Activated CD4-positive, alpha-beta T cell treated with anti-CD3 and anti-CD28 coated beads, Interleukin-2, Interleukin-4, amounts not matched to agents 100 ng/mL and 50 ng/mL, durations not matched to agents 16 hours and 8 hours (primary cell): ENCODE results near the gene DLGAP1.

Experiments
- DNase-seq: peaks from one replicate; pipeline ENCODE4 v3.0.0-alpha.2; 2020; ENCODE audit warnings: low spot score

DLGAP1 gene

GRCh38 chr18:3690764-3691066, 764.4 kb downstream of the DLGAP1 start:
- no peak for DNase-seq

GRCh38 chr18:3689986-3690763, 764.9 kb downstream of the DLGAP1 start:
- no peak for DNase-seq

- DNase-seq, result no peak
Measured at GRCh38 chr18:3689091-3689490, 766.0 kb downstream of the DLGAP1 start.

GRCh38 chr18:3688690-3689089, 766.4 kb downstream of the DLGAP1 start:
- no peak for DNase-seq

- DNase-seq, result no peak
Measured at GRCh38 chr18:3683483-3683882, 771.6 kb downstream of the DLGAP1 start.

GRCh38 chr18:3682061-3682460, 773.0 kb downstream of the DLGAP1 start:
- no peak for DNase-seq

- DNase-seq, result no peak
Measured at GRCh38 chr18:3679241-3679640, 775.9 kb downstream of the DLGAP1 start.

GRCh38 chr18:3675994-3676393, 779.1 kb downstream of the DLGAP1 start:
- DNase-seq, result no peak

GRCh38 chr18:3675446-3675845, 779.7 kb downstream of the DLGAP1 start:
- no peak for DNase-seq

GRCh38 chr18:3671176-3671575, 783.9 kb downstream of the DLGAP1 start:
- DNase-seq, result no peak

GRCh38 chr18:3669376-3669775, 785.7 kb downstream of the DLGAP1 start:
- no peak for DNase-seq

- DNase-seq, result no peak
Measured at GRCh38 chr18:3667255-3668137, 787.6 kb downstream of the DLGAP1 start.

- DNase-seq, result no peak
Measured at GRCh38 chr18:3666526-3667254, 788.4 kb downstream of the DLGAP1 start.

- peak; percentile 81 for DNase-seq
Measured at GRCh38 chr18:3665780-3666525, 789.2 kb downstream of the DLGAP1 start.

GRCh38 chr18:3665204-3665603, 789.9 kb downstream of the DLGAP1 start:
- DNase-seq, result no peak

GRCh38 chr18:3664563-3665178, 790.4 kb downstream of the DLGAP1 start:
- no peak for DNase-seq

- no peak for DNase-seq
Measured at GRCh38 chr18:3663870-3664512, 791.1 kb downstream of the DLGAP1 start.

- peak; percentile 43 for DNase-seq
Measured at GRCh38 chr18:3661989-3662388, 793.1 kb downstream of the DLGAP1 start.

GRCh38 chr18:3660739-3661515, 794.2 kb downstream of the DLGAP1 start:
- no peak for DNase-seq

GRCh38 chr18:3658529-3658928, 796.6 kb downstream of the DLGAP1 start:
- no peak for DNase-seq
